ENCODE data around the gene COLEC11.

Gene COLEC11

GRCh38 chr2:3670376-3670775 lies 75.5 kb downstream of the COLEC11 start:
- DNase-seq (ENCODE audit: low spot score) (no peak), FAIRE-seq (no peak)

GRCh38 chr2:3670941-3671340 lies 76.0 kb downstream of the COLEC11 start:
- FAIRE-seq: no peak
- no peak for DNase-seq (ENCODE audit: low spot score)

DNA sequence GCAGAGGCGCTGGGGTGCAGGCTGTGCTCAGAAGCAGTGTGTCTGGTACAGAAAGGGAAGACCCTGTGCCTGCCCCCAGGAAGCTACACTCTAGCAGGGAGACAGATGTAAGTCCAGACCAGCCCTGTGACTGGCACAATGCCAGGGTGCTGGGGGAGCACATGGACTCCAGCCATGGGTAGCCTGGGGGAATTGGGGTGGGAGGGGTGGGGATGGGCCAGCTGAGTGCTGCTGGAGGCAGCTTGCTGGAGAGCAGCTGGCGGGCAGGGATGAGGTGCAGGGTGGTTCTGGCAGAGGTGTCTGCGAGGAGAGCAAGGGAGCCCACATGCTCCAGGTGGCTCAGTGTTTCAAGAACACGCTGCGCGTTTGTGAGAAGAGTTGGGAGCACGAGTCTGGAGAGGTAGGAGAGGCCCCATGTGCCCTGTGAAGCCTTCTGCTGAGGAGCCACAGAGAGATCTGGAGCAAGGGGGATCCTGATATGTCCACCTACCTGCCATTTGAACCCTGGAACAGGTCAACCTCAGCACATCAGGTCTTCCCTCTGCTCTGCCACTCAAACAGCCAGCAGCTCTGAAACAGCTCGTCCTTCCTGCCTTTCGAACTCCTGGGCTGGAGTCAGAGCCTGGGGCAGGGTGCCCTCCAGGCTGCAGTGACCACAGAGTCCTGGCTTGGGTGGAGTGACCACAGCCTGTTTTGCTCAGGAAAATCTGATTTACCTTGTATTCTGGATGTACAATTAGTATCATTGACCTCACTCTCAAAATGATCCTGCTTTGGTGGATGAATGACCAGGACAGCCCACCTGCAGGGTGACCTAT lies 78.2 kb downstream of the COLEC11 start:
- FAIRE-seq (no peak), DNase-seq (ENCODE audit: low spot score) (no peak)

- no peak for DNase-seq (ENCODE audit: low spot score)
- FAIRE-seq: no peak
Measured at GRCh38 chr2:3674066-3674845, 79.3 kb downstream of the COLEC11 start.

GRCh38 chr2:3675687-3676086 lies 80.8 kb downstream of the COLEC11 start:
- no peak for DNase-seq (ENCODE audit: low spot score)
- no peak for FAIRE-seq

DNA sequence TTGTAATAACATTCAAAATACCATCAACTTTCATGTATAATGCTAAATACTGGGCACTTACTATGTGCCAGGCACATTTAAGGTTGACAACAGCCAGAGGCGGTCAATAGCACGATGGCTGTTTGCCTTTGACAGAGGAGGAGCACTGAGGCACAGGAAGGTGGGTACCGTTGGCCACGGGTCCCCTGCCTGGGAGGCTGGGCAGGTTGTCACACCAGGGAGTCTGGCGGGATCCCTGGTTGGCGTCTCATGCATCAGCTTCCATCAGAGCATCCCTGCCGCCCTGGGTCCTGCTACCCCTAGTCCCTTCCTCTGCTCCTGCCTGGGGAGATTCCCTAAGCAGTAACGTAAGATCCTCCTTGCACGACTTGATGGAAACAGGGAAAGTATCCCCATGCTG lies 82.5 kb downstream of the COLEC11 start:
- DNase-seq (ENCODE audit: low spot score) (no peak), FAIRE-seq (no peak)

GRCh38 chr2:3678212-3678611 lies 83.3 kb downstream of the COLEC11 start:
- no peak for FAIRE-seq
- DNase-seq (ENCODE audit: low spot score): no peak

DNA sequence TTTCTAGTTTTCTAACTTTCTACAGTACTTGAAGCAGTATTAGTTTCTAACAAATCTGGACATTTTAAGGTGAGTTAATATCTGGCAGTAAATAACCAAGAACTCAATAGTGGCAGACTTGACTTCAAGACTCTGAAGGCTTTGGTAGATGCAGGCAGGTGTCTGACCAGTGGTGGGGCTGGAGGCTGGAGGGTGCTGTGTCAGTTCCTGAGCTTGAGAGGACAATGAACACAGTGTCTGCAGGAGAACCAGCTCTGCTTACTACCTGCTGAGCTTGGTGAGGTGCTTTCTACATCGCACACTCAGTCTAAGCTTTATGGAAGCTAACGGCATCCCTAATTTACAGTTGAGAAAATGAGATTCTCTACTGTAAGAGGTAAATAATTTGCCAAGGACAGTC lies 84.3 kb downstream of the COLEC11 start:
- FAIRE-seq (no peak), DNase-seq (ENCODE audit: low spot score) (no peak)

DNA sequence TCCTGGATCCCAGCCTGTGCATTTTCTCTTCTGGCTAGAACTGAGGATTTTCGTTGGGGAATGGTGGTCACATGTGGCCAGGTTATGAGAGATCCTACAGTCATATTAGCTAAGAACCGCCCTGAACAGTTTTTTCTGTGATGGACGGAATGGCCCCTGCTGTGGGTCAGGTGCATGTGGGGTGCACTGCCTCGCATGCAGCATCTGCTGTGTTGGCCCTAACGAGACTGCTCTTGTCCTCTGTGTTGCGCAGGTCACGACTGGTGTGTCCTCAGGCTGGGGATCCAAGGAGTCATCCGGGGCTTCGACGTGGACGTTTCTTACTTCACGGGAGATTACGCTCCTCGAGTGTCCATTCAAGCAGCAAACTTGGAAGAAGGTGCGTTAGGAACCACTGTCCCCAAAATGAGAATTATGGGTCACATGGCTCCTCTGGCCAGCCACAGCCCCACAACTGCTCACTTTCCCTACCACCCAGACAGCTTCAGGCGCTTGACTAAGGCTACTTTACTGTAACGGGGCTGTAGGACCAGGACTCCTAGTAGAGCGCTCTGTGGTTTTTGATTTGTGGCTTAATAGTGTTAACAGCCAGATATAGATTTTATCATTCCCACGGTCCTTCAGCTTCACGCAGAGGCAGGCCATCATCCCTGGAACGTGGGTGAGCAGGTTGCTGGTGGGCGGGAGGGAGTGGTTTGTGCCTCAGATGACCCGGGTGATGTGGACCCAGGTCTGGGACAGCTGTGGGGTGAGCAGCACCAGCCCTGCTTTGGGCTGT lies 84.9 kb downstream of the COLEC11 start:
- DNase-seq (ENCODE audit: low spot score) (no peak), FAIRE-seq (no peak)

GRCh38 chr2:3680548-3681345 lies 85.8 kb downstream of the COLEC11 start:
- no peak for FAIRE-seq

DNA sequence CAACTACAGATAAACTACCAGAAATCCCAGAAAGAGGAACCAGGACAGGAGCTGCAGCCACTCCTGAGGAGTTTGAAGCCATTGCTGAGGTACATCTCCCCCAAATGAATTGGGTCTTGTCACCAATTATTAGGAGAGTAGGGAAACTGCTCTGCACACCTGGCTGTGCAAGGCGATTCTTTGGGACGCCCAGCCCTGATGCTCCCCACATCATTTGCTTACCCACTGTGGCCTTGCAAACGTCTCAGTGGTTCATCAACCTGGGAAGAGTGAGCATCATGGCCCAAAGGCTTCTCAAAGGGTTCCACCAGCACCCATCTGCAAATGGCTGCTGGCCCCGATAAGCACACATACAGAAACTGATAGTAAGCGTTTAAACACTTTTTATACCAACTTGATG lies 86.7 kb downstream of the COLEC11 start:
- DNase-seq (ENCODE audit: low spot score): no peak
- FAIRE-seq: no peak

More at GRCh38 chr2:3680548-3681345, 85.8 kb downstream of the COLEC11 start:
- no peak for DNase-seq (ENCODE audit: low spot score)

DNA sequence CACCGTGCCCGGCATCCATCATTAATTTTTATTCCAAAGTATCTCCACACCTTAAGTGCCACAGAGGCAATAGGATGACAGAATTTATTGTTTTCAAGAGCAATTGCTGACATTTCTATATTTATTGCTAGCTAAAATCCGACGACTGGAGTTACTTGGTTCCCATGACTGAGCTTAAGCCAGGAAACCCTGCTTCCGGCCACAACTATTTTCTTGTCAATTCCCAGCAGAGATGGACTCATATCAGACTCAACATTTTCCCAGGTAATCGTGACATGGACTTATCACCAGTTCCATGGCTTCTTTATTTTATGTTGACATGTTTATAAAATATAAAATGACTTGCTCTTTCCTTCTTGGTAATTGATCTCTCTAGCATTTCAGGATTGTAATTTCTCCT lies 87.9 kb downstream of the COLEC11 start:
- no peak for FAIRE-seq
- DNase-seq (ENCODE audit: low spot score): no peak

DNA sequence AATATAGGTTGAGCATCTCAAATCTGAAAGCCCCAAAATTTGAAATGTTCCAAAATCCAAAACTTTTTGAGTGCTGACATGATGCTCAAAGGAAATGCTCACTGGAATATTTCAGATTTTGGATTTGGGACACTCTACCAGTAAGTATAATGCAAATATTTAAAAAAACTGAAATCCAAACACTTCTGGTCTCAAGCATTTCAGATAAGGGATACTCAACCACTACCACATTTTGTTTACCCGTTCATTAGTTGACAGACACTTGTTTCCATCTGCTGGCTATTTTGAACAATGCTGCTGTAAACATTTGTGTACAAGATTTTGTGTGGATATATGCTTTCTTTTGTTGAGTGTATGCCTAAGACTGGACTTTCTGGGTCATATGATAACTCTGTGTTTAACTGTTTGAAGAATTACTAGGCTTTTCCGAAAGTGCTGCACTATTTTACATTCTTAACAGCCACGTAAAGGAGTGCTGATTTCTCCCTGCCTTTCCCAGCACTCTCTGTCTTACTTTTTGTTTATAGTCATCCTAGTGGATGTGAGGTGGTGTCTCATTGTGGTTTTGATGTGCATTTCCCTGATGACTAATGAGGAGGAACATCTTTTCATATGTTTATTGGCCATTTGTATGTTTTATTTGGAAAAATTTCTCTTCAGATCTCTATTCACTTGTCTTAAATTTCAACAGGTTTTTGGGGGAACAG lies 89.0 kb downstream of the COLEC11 start:
- no peak for DNase-seq (ENCODE audit: low spot score)
- FAIRE-seq: no peak

DNA sequence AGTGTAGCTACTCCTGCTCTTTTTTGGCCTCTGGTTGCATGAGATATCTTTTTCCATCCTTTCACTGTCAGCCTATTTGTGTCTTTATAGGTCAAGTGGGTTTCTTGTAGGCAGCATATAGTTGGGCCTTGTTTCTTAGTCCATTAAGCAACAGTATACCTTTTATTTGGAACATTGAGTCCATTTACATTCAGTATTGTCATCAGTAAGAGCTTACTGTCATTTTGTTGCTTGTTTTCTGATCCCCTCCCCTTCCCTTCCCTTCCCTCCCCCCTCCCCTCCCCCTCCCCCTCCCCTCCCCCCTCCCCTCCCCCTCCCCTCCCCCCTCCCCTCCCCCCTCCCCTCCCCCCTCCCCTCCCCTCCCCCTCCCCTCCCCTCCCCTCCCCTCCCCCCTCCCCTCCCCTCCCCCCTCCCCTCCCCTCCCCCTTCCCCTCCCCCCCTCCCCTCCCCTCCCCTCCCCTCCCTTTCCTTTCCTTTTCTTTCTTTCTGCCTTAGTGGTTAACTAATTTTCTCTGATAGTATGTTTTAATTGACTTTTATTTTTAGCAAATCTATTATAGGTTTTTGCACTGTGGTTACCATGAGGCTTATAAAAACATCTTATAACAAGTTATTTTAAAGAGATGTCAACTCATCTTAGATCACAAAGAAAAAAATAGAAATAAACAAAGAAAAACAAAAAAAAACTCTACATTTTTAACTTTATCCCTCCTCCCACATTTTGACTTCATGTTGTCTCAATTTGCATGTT lies 95.3 kb downstream of the COLEC11 start:
- DNase-seq (ENCODE audit: low spot score) (no peak), FAIRE-seq (no peak)

- FAIRE-seq (no peak), DNase-seq (ENCODE audit: low spot score) (no peak)
Measured at GRCh38 chr2:3692375-3692774, 97.5 kb downstream of the COLEC11 start.

All from RCC 7860 (cell line).